GM12891 (cell line): ENCODE measurements around the gene NOTCH2.
"Not testable (repeated sequence)": the region's sequence is repeated elsewhere in the genome, so short reads cannot be mapped to it uniquely, and the experiment has no call there.

ENCODE experiments used
- DNase-seq: peaks from one replicate; pipeline ENCODE4 v3.0.0; 2011; ENCODE audit warnings: low spot score; ENCODE audit not compliant: insufficient read length
- FAIRE-seq: peaks from 2 replicates; lab custom pipeline; 2011; peaks lifted over from hg19 to GRCh38; lab: Jason Lieb, UNC
- PAX5 ChIP-seq: IDR thresholded peaks from 2 replicates; pipeline ENCODE4 v1.6.1; 2011; ENCODE audit warnings: low read length, moderate library complexity, mild to moderate bottlenecking; ENCODE audit not compliant: insufficient read depth, severe bottlenecking
- POLR2A ChIP-seq: IDR thresholded peaks from 2 replicates; pipeline ENCODE4 v1.6.1; 2011; ENCODE audit warnings: low read depth, low read length, control low read depth
- POLR2AphosphoS5 ChIP-seq: IDR thresholded peaks from 2 replicates; pipeline ENCODE4 v1.6.1; 2011; ENCODE audit warnings: low read depth, low read length, control low read depth
- POU2F2 ChIP-seq: IDR thresholded peaks from 2 replicates; pipeline ENCODE4 v1.6.1; 2011; ENCODE audit warnings: low read depth, mild to moderate bottlenecking, control low read depth, low read length, moderate library complexity
- SPI1 ChIP-seq: IDR thresholded peaks from 2 replicates; pipeline ENCODE4 v1.6.1; 2011; ENCODE audit warnings: low read depth, low read length, control low read depth
- TAF1 ChIP-seq: IDR thresholded peaks from 2 replicates; pipeline ENCODE4 v1.6.1; 2011; ENCODE audit warnings: low read depth, low read length, control low read depth

Gene NOTCH2

DNA sequence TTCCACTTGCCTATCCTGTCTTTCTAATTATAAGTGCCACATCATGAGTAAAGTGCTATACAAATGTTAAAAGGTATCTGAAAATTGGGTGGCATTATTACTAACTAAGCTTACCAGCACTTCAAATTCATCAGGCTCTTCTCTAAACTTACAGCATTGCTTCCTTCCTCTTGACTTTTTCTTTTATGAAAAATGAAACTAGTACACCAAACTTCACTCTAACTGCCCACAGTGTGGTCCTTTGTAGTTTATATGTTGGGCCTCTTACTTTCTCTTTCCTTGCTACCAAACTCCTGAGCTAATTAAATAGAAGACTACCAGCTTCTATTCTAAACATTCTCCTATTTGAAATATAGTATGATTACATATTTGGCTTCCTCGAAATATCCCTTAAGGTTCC, 81.8 kb downstream of the NOTCH2 start:
- FAIRE-seq: no peak
- TF ChIP-seq SPI1 (no peak), TAF1 (no peak), POU2F2 (no peak), POLR2A (no peak), POLR2AphosphoS5 (no peak)
- no peak for DNase-seq

DNA sequence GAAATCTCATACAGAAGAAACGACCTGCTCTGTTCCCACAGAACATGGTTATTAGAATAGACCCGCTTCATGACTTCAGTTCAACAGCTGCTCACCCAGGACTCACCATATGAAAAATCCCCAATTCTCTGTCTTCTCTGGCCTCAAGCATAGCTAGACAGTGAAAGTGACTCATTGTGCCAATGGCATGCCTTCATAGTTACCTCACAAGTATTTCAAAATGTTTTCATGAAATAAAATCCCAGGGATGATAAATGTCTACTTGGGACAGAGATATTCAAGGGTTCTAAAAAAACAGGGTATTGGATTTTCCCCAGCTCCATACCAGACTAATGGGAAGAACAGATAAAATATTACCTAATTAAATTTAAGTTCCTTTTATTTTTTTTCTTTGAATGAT, 82.3 kb downstream of the NOTCH2 start:
- DNase-seq: no peak
- FAIRE-seq: no peak
- no peak for TF ChIP-seq SPI1
- TF ChIP-seq TAF1: no peak
- TF ChIP-seq PAX5: no peak
- TF ChIP-seq POU2F2: no peak
- no peak for TF ChIP-seq POLR2AphosphoS5
- TF ChIP-seq POLR2A: no peak

GRCh38 chr1:119986007-119986497, 83.4 kb downstream of the NOTCH2 start:
- FAIRE-seq: no peak
- TF ChIP-seq POU2F2: no peak
- TF ChIP-seq POLR2AphosphoS5: no peak
- no peak for TF ChIP-seq TAF1
- no peak for TF ChIP-seq POLR2A
- TF ChIP-seq PAX5: no peak
- no peak for TF ChIP-seq SPI1

DNA sequence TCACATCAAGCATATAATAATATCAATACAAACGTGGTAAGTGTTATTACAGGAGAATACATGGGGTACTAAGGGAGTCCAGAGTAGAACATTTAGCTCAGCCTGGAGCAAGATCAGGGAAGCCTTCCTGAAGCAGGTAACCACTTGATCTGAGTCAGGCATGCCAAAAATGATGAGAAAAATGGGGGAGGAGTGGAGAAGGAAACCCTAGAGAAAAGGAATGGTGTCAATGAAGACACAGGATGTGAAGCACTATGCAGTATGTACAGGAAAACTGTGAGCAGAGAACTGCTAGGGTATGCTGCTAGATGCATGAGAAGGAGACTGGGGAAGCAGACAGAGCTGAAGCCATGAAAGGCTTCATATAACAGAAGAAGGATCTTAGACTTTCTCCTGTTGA, 84.7 kb downstream of the NOTCH2 start:
- DNase-seq (no peak), FAIRE-seq (no peak)
- TF ChIP-seq SPI1 (no peak), POU2F2 (no peak), TAF1 (no peak), PAX5 (no peak), POLR2A (no peak), POLR2AphosphoS5 (no peak)

More at GRCh38 chr1:119986007-119986497, 83.4 kb downstream of the NOTCH2 start:
- DNase-seq: no peak

GRCh38 chr1:119981986-119982815, 87.3 kb downstream of the NOTCH2 start:
- FAIRE-seq (no peak), DNase-seq (no peak)
- no peak for TF ChIP-seq POLR2AphosphoS5
- TF ChIP-seq POU2F2: no peak
- TF ChIP-seq PAX5: no peak
- no peak for TF ChIP-seq SPI1
- TF ChIP-seq TAF1: no peak
- TF ChIP-seq POLR2A: no peak

- no peak for DNase-seq
- FAIRE-seq: no peak
- TF ChIP-seq TAF1: no peak
- no peak for TF ChIP-seq POLR2AphosphoS5
- no peak for TF ChIP-seq POLR2A
- no peak for TF ChIP-seq PAX5
- no peak for TF ChIP-seq SPI1
- no peak for TF ChIP-seq POU2F2
These were observed 88.0 kb downstream of the NOTCH2 start for GRCh38 chr1:119981496-119981895.

DNA sequence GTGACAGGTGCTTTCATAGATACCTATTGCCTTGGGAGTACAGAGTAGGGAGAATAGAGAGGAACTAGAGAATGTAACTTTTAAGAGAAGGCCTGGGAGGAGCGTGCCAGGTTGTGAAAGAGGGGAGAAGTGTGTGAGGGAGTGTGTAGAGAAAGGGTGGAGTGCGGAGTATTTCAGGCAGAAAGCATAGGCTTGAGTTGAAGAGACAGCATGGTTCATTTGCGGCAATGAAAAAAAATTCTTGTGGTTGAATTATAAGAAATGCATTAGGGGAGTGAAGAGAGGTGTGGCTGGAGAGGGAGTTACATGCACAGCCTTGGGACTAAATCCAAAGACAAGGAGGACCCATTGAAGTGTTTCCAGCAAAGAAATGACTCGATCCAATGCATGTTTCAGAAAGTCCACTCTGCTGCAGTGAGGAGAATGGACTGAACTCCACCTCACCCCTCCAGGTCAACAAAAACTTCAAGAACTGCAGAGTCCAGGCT, 91.4 kb downstream of the NOTCH2 start:
- DNase-seq (no peak), FAIRE-seq (no peak)
- TF ChIP-seq TAF1 (no peak), SPI1 (no peak), POLR2AphosphoS5 (no peak), POLR2A (no peak), PAX5 (no peak), POU2F2 (no peak)

DNA sequence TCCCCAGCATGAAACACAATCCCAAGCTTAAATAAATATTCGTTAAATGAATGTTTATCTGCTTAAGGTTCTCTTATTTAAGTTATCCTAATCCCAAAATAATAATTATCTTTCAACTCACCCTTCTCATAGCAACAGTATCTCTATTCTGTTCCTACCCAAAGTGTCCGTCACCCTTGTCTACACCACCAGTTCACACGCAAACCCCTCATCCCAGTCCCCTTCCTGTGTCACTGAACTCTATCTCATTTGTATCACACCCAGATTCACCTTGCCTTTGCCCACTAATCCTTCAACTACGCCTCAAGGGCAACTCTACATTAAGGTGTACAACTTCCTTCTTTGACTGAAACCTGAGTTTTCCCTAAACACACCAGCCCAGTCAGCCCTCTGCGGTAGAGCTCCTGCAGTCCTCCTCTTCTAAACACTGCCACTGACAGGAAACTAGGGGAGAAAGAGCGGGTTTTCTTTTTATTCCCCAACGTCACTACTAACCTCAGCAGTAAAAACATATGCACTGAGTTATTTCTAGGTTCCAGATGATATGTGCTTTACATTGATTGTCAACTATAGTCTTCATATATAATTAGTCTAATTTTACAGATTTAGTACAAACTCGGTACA, 92.2 kb downstream of the NOTCH2 start:
- FAIRE-seq, DNase-seq: not testable (repeated sequence)

- not testable (repeated sequence) for DNase-seq, FAIRE-seq
These were observed 93.7 kb downstream of the NOTCH2 start for GRCh38 chr1:119975582-119976254.

DNA sequence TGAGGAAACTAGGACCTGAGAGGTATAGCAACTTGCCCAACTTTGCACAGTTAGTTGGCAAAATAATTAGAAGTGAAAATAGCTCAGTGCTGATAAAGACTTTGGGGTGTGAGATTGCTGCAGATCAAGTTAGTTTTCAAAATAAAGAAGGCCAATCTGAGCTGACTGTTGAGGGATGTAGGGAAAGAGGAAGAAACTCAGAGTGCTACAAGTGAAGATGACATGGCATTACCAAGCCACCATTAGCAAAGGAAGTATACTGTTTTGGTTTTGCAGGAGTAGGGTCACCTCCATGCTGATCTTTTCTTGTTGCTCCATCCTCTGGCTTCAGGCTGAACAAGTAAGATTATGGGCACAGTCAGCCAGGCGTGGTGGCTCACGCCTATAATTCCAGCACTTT, 94.5 kb downstream of the NOTCH2 start:
- no peak for TF ChIP-seq PAX5
- no peak for TF ChIP-seq POLR2AphosphoS5
- no peak for TF ChIP-seq POU2F2
- no peak for TF ChIP-seq SPI1
- no peak for TF ChIP-seq TAF1
- no peak for TF ChIP-seq POLR2A
- FAIRE-seq (no peak), DNase-seq (no peak)
